AG20443 (cell line): ENCODE data around the gene NUP210.

Source experiments
- DNase-seq: peaks from one replicate; pipeline ENCODE4 v3.0.0; 2012; ENCODE audit warnings: low spot score, mixed read lengths

NUP210 gene

GRCh38 chr3:13348661-13349396, 71.3 kb downstream of the NUP210 start:
- no peak for DNase-seq

DNA sequence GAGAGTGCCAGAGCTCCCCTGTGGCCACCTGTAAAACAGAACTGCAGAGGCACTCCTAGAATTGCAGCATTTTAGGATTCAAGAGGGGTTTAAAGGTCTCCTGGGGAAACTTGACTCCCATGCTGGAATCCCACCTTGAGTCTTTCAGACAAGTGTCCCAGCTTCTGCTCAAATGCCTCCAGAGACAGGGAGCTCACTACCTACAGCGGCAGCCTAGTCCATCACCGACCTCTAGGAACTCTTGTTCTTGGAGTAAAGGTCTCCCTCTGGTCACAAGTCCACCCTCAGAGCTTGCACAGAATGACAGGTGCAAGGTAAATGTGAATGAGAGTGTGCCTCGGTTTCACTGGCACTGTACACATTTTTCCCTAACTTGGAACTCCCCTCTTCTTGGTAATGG, 72.0 kb downstream of the NUP210 start:
- DNase-seq, result no peak

- peak; percentile 39 for DNase-seq
Measured at GRCh38 chr3:13347390-13347950, 72.7 kb downstream of the NUP210 start.

DNA sequence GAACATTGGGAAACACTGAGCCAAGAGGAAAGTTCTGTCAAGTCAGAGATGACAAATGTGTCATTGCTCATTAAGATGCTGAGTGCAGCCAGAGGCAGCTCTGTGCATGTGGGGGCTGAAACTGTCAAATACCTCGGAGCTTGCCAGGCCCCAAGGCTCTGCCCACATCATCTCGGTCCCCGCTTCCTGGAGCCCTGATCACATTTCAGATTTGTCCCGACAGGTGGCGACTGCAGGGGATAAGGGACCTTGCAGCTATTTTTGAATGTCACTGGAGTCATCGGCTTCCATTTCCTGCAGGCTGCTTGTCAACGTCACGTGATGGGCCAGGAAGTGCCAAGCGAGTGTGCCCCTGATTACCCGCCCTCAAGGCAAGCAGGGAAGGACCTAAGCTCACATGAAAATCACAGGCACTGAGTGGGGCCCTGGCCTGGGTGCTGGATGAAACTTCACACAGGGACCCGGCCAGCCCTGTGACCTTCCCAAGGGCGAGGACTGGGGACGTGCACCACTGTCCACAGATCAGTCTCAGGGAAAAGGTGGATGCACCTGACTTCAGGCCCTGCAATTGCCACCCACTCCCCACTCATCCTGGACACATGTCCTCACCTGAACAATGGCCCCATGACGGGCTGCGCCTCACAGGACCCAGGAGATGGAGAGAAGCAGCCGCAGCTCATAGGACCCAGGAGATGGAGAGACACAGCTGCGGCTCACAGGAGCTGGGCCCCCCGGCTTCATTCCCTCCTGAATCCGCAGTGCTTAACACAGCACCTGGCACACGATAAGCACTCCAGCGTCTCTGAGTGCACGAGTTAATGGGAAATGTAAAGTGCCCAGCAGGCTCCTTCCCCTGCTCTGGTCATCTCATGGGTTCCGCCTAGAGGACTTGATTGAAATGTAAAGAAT, 73.4 kb downstream of the NUP210 start:
- DNase-seq, result peak; percentile 32

- no peak for DNase-seq
Measured at GRCh38 chr3:13345772-13346171, 74.3 kb downstream of the NUP210 start.

GRCh38 chr3:13345284-13345683, 74.8 kb downstream of the NUP210 start:
- no peak for DNase-seq

GRCh38 chr3:13344663-13345062, 75.5 kb downstream of the NUP210 start:
- no peak for DNase-seq

- DNase-seq, result no peak
Measured at GRCh38 chr3:13343601-13344000, 76.5 kb downstream of the NUP210 start.

DNA sequence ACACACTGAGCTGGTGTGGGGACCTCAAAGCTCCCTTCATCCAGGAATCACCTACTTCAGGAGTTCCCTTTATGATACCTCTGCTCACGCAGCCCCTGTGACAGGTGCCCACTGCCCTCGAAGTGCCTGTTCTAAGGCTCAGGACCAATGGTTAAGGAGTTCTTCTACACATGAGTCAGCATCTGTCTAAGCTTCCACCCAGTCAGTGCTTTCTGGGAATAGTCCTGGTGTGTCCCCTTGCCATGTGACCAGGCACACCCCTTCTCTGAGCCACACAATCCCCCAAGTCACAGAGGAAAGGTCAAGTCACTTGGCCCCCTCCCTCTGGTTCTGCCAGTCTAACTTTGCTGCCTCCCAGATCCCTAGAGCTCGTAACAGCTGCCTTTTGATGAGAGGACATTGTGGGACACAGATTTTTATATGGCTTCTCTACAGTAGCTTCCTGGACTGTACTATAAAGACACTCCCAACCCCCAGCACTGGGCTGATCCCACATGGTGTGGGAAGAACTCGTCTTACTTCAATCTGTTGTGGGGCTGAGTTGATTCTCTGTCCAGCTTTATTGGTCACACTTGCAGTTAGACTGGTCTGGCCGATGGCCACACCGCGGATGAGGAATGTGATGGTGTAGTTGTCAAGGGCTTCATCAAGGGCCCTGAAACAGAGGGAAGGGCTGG, 78.8 kb downstream of the NUP210 start:
- no peak for DNase-seq

DNA sequence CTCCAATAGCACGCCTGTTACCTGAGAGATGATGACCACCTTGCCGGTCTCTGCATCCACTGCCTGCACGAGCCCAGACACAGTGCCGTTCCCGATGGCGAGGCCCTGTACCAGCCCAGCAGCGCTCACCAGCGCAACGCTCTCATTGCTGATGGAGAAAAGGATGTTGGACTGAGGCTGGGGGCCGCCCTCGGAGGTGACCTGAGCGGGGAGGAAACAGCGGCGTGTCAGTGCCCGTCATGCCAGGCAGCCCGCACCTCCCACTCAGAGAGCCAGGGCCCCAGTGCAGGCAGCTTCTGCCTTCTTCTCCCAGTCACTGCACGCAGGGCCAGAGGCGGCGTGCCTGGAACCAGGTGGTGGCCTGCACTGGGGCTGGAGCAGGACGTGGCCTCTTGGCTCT, 80.3 kb downstream of the NUP210 start:
- no peak for DNase-seq

GRCh38 chr3:13338996-13339395, 81.1 kb downstream of the NUP210 start:
- no peak for DNase-seq

DNA sequence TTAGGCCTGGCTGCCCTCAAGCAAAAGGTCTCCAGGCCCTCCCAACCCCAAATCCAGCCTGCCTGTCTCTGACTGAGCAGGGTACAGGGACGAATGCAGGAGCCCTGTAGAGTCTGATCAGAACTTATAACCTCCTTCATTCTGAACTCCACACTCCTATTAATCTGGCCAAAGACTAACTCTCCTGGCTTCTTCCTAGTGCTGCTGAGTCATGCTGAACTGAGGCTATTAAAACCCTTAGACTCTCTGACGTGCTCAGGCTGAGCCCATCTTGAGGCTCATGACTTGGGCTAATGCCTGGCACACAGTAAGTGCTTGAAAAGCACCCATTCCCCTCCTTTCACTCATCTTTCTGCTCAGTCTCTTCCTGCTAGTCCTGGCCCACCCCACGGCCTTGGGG, 81.9 kb downstream of the NUP210 start:
- DNase-seq, result no peak

- no peak for DNase-seq
Measured at GRCh38 chr3:13336592-13336991, 83.5 kb downstream of the NUP210 start.

DNA sequence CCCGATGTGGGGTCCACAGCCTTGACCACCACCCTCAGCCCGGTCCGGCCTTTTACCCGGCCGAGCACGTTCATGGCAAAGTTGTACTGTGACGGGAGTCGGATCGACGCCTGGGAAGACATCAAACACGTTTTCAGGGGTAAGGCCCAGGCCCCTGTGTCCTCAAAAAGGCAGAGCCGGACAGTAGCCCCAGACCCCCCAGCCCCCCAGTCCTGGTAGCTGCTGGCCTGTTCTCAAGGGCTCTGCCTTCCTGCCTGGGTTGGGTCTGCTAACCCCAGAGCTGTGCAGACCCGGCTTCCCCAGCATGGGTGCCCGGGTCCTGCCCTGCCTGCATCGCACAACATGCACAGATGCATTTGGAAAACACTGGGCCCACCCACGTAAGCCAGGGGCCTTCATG, 84.6 kb downstream of the NUP210 start:
- no peak for DNase-seq

DNA sequence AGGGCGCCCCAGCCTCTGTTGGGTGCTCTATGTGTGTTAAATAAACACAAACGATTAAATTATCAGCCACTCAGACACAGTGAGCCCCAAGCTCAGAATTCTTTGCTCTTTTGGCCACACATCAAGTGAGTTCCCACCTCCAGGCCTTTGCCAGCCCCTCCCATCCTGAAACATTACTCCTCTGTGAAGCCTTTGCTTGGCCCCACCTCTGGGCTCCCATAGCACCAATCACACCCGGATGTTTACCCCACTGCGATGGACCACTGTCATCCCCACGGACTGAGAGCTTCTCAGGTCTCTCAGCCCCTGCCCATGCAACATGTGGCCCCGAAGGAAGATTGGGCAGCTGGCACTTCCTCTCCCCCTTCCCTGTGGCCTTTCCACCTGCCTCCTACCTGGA, 85.1 kb downstream of the NUP210 start:
- no peak for DNase-seq

DNA sequence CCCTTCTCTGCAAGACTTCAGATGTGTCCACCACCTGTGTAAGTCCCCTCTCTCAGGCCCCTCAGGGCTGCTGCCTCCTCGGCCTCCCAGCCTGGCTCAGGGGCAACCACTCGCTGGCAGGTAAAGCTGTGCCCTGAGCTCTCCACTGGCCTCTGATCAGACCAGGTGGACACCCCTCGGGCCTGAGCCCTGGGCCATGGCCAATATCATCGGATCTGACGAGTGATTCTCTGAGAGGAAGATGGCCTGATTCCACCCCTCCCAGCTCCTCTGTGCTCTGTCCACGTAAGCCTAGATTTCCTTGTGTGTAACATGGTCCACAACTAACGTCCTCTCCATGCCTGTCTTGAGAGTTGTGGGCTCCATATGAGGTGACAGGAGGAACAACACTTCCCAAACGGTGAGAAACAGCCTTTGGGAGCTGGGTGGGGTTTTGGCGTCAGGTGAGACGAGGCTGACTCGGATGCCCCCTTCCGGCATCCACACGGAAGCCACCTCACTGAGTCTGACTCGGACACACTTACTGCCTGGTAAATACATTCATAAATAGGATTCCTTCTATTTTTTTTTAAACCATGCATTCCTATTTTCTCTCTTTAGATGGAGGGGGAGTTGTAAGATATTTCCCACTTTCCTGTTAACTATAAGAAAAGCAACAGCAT, 86.8 kb downstream of the NUP210 start:
- DNase-seq, result no peak

DNA sequence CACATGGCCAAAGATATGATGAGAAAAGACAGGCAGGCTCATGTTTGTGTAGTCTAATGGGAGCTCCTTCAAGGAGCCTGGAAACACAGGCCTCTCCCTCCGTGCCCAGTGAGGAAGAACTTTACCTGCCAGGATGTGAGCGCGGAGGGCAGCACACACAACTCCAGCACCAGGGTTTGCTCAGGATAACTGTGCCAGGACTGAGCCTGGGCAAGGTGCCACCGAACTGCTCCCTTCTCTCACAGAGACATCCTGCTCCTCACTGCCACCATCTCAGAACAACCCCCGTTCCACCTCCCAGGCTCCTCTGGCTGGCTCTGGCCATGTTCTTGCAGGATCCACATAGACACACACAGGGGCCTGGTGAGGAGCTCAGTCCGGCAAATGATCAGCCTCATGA, 87.4 kb downstream of the NUP210 start:
- no peak for DNase-seq

DNA sequence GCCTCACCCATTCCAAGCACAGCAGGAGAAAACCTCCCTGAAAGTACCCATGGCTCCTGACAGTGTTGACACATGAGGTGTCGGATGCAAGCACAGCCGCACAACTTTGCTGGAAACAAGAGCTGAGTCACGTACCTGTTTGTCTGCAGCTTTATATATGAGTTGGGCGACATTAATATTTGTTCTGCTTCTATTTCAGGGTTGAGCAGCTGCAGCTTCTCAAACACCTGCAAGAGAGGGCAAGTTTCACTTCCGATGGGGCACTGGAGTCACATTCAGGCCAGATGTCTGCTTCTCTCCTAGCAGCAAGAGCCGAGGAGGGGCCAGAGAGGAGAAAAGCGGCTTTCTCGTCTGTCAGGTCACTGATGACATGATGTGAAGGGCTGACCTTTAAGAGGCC, 88.0 kb downstream of the NUP210 start:
- DNase-seq, result no peak

DNA sequence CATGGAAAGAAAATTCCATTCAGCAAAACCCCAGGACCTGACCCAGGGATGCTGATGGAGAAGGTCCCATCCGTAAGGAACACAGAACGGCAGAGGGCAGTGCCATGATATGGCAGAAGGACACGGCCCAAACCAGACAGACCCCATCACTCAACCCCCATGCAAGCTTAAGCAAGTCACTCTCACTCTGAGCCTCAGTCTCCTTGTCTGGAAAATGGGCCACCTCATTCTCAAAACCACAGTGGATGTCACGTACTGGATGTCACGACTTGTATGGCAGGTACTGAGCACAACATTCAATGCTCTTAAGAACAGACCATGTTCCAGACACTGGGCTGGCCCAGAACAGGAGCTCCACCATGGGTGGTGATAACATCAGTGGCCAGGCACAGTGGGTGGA, 90.4 kb downstream of the NUP210 start:
- DNase-seq, result no peak

DNA sequence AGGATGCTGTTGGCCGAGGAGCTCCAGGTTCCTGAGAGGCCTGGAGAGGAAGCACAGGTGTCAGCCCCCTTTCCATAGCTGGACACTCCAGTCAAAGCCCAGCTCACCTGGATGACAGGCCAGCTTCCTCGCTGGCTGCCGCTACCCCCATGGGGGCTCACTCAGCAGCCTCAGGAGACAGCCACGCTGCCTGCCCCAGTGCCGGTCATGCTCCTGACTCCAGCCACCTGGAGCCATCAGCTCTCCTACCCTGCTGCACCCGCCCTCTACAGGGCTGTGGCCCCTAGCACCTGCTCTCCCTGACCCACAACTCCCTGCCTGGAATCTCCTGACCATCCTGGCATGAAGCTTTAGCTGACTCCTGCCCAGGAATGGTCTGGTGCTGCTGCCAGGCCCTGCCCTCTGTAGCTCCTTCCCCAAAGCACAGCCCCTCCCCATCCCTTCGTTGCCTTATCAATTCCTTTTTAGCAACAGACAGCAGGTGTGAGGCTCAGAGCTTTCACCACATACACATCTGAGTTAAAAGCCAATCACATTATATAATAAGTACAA, 94.2 kb downstream of the NUP210 start:
- DNase-seq, result no peak

- DNase-seq, result no peak
Measured at GRCh38 chr3:13324835-13325501, 95.2 kb downstream of the NUP210 start.
